HepG2 (cell line): ENCODE data around the gene PPP6R2. TPM values are rescaled to one million over a fixed set of nuclear protein-coding genes. Genes with fewer than 3 reads are reported as not detected.

ENCODE experiments used
- CCDC6 ChIP-seq: sonication (generic); formaldehyde crosslinking; IDR thresholded peaks from 2 replicates; pipeline ENCODE4 v1.8.1; 2022; ENCODE audit warnings: mild to moderate bottlenecking, missing genetic modification reagents, moderate library complexity
- FOSL1 ChIP-seq: sonication (generic); formaldehyde crosslinking; IDR thresholded peaks from 2 replicates; pipeline ENCODE4 v1.9.0; 2021; ENCODE audit warnings: missing genetic modification reagents, borderline replicate concordance
- MTA1 ChIP-seq: sonication (generic); formaldehyde crosslinking; IDR thresholded peaks from 2 replicates; pipeline ENCODE4 v1.4.0; 2020; ENCODE audit warnings: missing genetic modification reagents, mild to moderate bottlenecking, borderline replicate concordance
- PHF8 ChIP-seq: sonication (generic); formaldehyde crosslinking; IDR thresholded peaks from 2 replicates; pipeline ENCODE4 v1.5.0; 2020; ENCODE audit warnings: missing genetic modification reagents
- RARA ChIP-seq: IDR thresholded peaks from 2 replicates; pipeline ENCODE4 v1.6.1; 2016; ENCODE audit warnings: missing genetic modification reagents, missing compliant biosample characterization
- RFXAP ChIP-seq: sonication (generic); formaldehyde crosslinking; IDR thresholded peaks from 2 replicates; pipeline ENCODE4 v1.4.0; 2020; ENCODE audit warnings: missing genetic modification reagents, borderline replicate concordance
- SALL2 ChIP-seq: sonication (generic); formaldehyde crosslinking; IDR thresholded peaks from 2 replicates; pipeline ENCODE4 v1.8.1; 2023; ENCODE audit warnings: mild to moderate bottlenecking, missing genetic modification reagents, inconsistent platforms
- THAP11 ChIP-seq: IDR thresholded peaks from 2 replicates; pipeline ENCODE4 v1.6.1; 2016; ENCODE audit warnings: missing biosample characterization, missing genetic modification reagents
- ZNF225 ChIP-seq: sonication (generic); formaldehyde crosslinking; IDR thresholded peaks from 2 replicates; pipeline ENCODE4 v1.4.0; 2020; ENCODE audit warnings: mild to moderate bottlenecking, missing genetic modification reagents
- ZNF44 ChIP-seq: sonication (generic); formaldehyde crosslinking; IDR thresholded peaks from 2 replicates; pipeline ENCODE4 v1.5.1; 2020; ENCODE audit warnings: mild to moderate bottlenecking, missing genetic modification reagents
- ZNF709 ChIP-seq: sonication (generic); formaldehyde crosslinking; IDR thresholded peaks from 2 replicates; pipeline ENCODE4 v1.5.0; 2020; ENCODE audit warnings: mild to moderate bottlenecking, missing genetic modification reagents
- ZNF761 ChIP-seq: sonication (generic); formaldehyde crosslinking; conservative IDR thresholded peaks from 2 replicates; pipeline ENCODE4 v1.4.0; 2020; ENCODE audit warnings: mild to moderate bottlenecking, missing genetic modification reagents
- polyA plus RNA-seq, 8 experiments: library from polyadenylated mRNA; depleted of rRNA in 3 of 8; stranded (reverse) in 7 of 8; unstranded in 1 of 8; fragments of >200 nt; fragmentation: Illumina TruSeq in 4 of 8; extraction: Trizol in 4 of 8; gene quantifications; 2 replicates each; pipeline versions ENCODE4 v1.2.1 to v1.2.3, GENCODE V29; 2011 to 2016; ENCODE audit warnings: low read depth in 4 of 8, missing spikeins in 1 of 8, mixed read lengths in 1 of 8; ENCODE audit not compliant: insufficient read depth in 1 of 8
- total RNA-seq, 5 experiments: library from RNA; depleted of rRNA; stranded (reverse); fragments of >200 nt; fragmentation: Illumina TruSeq; extraction: Trizol; gene quantifications; 2 replicates each; pipeline ENCODE4 v1.2.3, GENCODE V29; 2016; ENCODE audit warnings: low read depth in 1 of 5
- TF ChIP-seq, protein P1 (sequence below): sonication (generic); formaldehyde crosslinking; IDR thresholded peaks from 2 replicates; pipeline ENCODE4 v1.5.0; 2020; ENCODE audit warnings: missing genetic modification reagents
- TF ChIP-seq, protein P2 (sequence below): sonication (generic); formaldehyde crosslinking; IDR thresholded peaks from 2 replicates; pipeline ENCODE4 v1.8.1; 2023; ENCODE audit warnings: missing genetic modification reagents, inconsistent platforms, borderline replicate concordance
- TF ChIP-seq, protein P3 (sequence below): sonication (generic); formaldehyde crosslinking; IDR thresholded peaks from 2 replicates; pipeline ENCODE4 v1.8.1; 2023; ENCODE audit warnings: mild to moderate bottlenecking, moderate library complexity, missing genetic modification reagents
- TF ChIP-seq, protein P4 (sequence below), 2 experiments: fragments of 450-650 bp in 1 of 2; sonication (generic) in 1 of 2; formaldehyde crosslinking in 1 of 2; IDR thresholded peaks; 2 replicates each; pipeline versions ENCODE4 v1.6.1 to v1.8.0; 2016 to 2022; ENCODE audit warnings: antibody characterized with exemption in 1 of 2, mild to moderate bottlenecking in 1 of 2, missing genetic modification reagents in 1 of 2

PPP6R2 gene
- total and polyA plus RNA-seq, 2 of the 13 experiments (the other 11 are each of a cell fraction or from before 2014, with no cell fraction given) = 55.0 to 102 TPM

DNA sequence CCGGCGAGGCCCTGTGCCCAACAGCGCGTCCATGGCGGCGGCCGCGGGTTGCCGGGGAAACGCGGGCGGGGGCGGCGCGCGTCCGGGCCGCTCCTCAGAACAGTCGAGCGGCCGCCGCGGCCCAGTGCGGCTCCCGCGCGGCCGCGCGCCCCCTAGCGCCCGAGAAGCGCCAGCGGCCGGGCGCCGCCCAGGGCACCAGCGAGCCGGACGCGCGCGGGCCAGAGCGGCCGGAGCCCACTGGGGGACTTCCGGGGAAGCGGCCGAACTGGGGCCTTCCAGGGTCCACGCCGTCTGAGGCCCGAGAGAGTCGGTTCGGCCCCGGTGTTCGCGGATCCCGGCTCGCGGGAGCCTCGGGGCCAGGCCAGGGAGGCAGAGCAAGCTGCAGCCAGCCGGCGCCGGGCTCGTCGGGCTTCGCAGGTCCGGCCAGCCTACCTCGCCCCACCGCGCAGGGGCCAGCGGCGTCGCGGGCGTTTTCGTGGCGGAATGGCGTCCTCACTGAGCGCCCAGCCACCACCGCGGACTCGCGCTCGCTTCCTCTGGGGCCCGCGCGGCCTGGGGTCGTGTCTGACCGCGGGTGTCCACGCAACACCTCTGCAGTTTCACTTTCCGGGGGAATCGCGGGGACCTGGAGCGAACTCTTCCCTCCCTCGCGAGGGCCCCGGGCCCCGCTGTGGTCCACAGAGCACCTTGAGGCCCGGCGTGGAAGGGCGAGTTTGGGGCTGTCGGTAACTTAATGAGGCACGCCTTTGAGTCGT is 16.0 kb upstream of the PPP6R2 start, which contains the start of gene DENND6B (continued):
- TF ChIP-seq CCDC6 (no peak; the same call in 1 of the 2 replicates), RFXAP (CRISPR knock-in tag) (peak; percentile 92), FOSL1 (CRISPR knock-in tag) (peak; percentile 37; the same call in 1 of the 2 replicates), PHF8 (peak; percentile 89), ZNF709 (peak; percentile 59; the same call in 1 of the 2 replicates), MTA1 (CRISPR knock-in tag) (0 out of 2 replicates have a peak, but pooled peaks have one; percentile 38), ZNF225 (peak; percentile 52; the same call in 1 of the 2 replicates), THAP11 (CRISPR knock-in tag) (peak; percentile 67), RARA (CRISPR knock-in tag) (peak; percentile 24), ZNF44 (CRISPR knock-in tag) (no peak), ZNF761 (CRISPR knock-in tag) (peak; percentile 67; the same call in 1 of the 2 replicates), SALL2 (CRISPR knock-in tag) (peak; percentile 88)
- TF ChIP-seq, protein P1, sequence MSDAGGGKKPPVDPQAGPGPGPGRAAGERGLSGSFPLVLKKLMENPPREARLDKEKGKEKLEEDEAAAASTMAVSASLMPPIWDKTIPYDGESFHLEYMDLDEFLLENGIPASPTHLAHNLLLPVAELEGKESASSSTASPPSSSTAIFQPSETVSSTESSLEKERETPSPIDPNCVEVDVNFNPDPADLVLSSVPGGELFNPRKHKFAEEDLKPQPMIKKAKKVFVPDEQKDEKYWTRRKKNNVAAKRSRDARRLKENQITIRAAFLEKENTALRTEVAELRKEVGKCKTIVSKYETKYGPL (CRISPR knock-in tag) = peak; percentile 68; the same call in 1 of the 2 replicates
- TF ChIP-seq, protein P2, sequence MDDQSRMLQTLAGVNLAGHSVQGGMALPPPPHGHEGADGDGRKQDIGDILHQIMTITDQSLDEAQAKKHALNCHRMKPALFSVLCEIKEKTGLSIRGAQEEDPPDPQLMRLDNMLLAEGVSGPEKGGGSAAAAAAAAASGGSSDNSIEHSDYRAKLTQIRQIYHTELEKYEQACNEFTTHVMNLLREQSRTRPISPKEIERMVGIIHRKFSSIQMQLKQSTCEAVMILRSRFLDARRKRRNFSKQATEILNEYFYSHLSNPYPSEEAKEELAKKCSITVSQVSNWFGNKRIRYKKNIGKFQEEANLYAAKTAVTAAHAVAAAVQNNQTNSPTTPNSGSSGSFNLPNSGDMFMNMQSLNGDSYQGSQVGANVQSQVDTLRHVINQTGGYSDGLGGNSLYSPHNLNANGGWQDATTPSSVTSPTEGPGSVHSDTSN (CRISPR knock-in tag) = 0 out of 2 replicates have a peak, but pooled peaks have one; percentile 60
- TF ChIP-seq, protein P3, sequence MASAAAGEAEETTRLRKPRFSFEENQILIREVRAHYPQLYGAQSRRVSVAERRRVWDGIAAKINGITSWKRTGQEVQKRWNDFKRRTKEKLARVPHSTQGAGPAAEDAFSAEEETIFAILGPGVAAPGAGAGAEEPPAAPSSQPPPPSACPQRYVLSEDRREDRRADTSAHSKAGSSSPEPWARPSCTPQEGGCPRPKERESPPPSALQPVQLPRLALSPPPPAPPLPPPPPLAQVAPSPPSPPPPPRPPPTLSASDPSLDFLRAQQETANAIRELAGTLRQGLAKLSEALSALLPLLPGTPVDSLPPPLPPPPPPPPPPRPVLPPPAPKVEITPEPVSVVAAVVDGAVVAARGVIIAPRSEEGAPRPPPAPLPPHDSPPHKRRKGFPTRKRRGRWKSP (CRISPR knock-in tag) = 0 out of 2 replicates have a peak, but pooled peaks have one; percentile 33
- TF ChIP-seq, protein P4, sequence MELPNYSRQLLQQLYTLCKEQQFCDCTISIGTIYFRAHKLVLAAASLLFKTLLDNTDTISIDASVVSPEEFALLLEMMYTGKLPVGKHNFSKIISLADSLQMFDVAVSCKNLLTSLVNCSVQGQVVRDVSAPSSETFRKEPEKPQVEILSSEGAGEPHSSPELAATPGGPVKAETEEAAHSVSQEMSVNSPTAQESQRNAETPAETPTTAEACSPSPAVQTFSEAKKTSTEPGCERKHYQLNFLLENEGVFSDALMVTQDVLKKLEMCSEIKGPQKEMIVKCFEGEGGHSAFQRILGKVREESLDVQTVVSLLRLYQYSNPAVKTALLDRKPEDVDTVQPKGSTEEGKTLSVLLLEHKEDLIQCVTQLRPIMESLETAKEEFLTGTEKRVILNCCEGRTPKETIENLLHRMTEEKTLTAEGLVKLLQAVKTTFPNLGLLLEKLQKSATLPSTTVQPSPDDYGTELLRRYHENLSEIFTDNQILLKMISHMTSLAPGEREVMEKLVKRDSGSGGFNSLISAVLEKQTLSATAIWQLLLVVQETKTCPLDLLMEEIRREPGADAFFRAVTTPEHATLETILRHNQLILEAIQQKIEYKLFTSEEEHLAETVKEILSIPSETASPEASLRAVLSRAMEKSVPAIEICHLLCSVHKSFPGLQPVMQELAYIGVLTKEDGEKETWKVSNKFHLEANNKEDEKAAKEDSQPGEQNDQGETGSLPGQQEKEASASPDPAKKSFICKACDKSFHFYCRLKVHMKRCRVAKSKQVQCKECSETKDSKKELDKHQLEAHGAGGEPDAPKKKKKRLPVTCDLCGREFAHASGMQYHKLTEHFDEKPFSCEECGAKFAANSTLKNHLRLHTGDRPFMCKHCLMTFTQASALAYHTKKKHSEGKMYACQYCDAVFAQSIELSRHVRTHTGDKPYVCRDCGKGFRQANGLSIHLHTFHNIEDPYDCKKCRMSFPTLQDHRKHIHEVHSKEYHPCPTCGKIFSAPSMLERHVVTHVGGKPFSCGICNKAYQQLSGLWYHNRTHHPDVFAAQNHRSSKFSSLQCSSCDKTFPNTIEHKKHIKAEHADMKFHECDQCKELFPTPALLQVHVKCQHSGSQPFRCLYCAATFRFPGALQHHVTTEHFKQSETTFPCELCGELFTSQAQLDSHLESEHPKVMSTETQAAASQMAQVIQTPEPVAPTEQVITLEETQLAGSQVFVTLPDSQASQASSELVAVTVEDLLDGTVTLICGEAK (IDR thresholded peaks at IDR 0.05) = no peak
- TF ChIP-seq, protein P4 (CRISPR knock-in tag; IDR thresholded peaks at IDR 0.05) = peak; percentile 82
